Esophagus squamous epithelium (tissue), 5 donors: ENCODE measurements around the gene OPCML. TPM values are rescaled to one million over a fixed set of nuclear protein-coding genes. Genes with fewer than 3 reads are reported as not detected.

Experiments
- DNase-seq: peaks from one replicate; lab custom pipeline; 2025; lab: John Stamatoyannopoulos, UW
- H3K27ac ChIP-seq, 4 donors: fragments of 200-600 bp; sonication (generic); one replicate each; pipeline ENCODE4 v1.5.1; 2016 to 2019; ENCODE audit warnings: mild to moderate bottlenecking in 1 of 4
- H3K27me3 ChIP-seq, 4 donors: fragments of 200-600 bp; sonication (generic); 1 replicate in 3 of 4; 2 replicates in 1 of 4; pipeline versions ENCODE4 v1.5.1 to v1.6.0; 2017 to 2021; ENCODE audit warnings: antibody characterized with exemption in 1 of 4
- H3K36me3 ChIP-seq, 3 donors: fragments of 200-600 bp; sonication (generic); one replicate each; pipeline ENCODE4 v1.5.1; 2016 to 2019
- H3K4me1 ChIP-seq, 3 donors: fragments of 200-600 bp; sonication (generic); one replicate each; pipeline ENCODE4 v1.5.1; 2017 to 2019
- H3K4me3 ChIP-seq, 4 donors: fragments of 200-600 bp; sonication (generic); 1 replicate in 3 of 4; 2 replicates in 1 of 4; pipeline ENCODE4 v1.5.1; 2016 to 2019; ENCODE audit warnings: mild to moderate bottlenecking in 2 of 4, moderate library complexity in 1 of 4
- H3K9me3 ChIP-seq, 3 donors: fragments of 200-600 bp; sonication (generic); one replicate each; pipeline ENCODE4 v1.5.1; 2016 to 2019
- POLR2A ChIP-seq, 4 donors: fragments of 450-650 bp; IDR thresholded peaks; one replicate each; pipeline ENCODE4 v1.6.1; 2017; ENCODE audit warnings: antibody characterized with exemption in 4 of 4, mild to moderate bottlenecking in 4 of 4, moderate library complexity in 3 of 4
- WGBS, 2 donors: methylation state at CpG; one replicate each; pipeline ENCODE4 v1.1.5; 2018; 5-methylcytosine and 5-hydroxymethylcytosine counted together
- intact Hi-C: fragments of 100-400 bp; cut with DNase I; formaldehyde crosslinking; loops from one replicate; pipeline ENCODE4 v1.15.0; 2022
- total RNA-seq, 4 donors: library from RNA; depleted of rRNA; stranded (reverse); fragments of >200 nt; gene quantifications; one replicate each; pipeline ENCODE4 v1.1.0, GENCODE V29; 2016
- TF ChIP-seq, protein P1 (sequence below), 6 experiments: fragments of 450-650 bp in 4 of 6; fragments of 200-600 bp in 2 of 6; sonication (generic) in 2 of 6; IDR thresholded peaks; one replicate each; pipeline ENCODE4 v1.5.1; 2016 to 2019; ENCODE audit warnings: antibody characterized with exemption in 6 of 6, mild to moderate bottlenecking in 4 of 6, moderate library complexity in 4 of 6
- donor health status: DM: yes; HTN: yes; CAD: no.

The OPCML gene
- total RNA-seq, 4 donors from 2014 or later: under 0.01 TPM; not detected in 3

DNA sequence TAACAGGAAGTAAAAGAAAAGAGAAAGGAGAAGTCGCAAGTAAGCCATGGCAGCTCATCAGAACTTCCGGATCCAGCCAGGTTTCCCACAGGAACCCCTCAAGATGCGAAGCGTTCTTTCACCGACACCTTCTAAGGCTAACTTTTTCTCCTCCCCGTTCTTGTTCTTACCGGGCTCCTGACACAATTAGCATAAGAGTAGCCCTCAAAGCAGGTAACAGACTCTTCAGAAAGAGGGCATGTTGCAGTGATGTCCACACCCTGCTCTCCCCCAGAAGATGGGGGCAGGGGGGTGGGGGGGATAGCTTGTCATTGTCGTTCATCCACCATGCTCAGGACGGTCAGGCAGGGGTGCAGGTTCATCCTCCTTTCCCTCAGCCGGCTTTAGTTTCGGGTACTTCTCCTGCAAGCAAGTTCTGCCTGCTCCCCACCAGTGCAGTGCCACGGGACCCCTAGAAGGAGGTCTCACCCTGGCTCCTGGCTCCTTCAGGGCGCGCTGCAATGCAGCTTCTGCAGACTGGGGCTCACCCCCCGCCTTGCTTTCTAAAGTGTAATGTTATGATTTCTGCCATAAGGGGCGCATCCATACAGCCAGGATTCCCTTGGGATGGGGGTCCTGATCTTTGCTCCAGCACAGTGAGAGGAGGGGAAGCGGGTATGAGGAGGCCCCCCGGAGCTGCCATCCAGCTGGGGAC, 2.3 kb downstream of the OPCML start:
- intact Hi-C loops: no loop called here

DNA sequence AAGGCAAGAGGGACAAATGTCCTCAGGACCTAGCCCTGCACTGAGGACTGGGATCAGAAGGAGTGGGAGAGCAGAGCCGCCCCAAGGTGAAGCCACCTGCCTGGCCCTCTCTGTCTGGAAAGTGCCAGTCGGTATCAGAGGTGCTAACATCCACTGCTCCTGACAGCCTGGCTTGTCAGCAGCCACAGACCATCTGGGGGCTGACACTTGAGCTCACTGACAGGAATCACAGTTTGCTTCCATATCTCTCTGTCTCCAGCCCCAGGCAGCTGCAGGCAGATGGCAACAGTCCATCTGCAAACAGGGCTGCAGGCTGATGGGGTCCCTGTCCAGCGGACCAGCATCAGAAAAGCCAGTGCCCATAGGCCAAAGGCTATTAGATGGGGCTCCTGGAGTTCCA, 5.5 kb downstream of the OPCML start:
- H3K4me3 ChIP-seq: no peak overlapping the region
- no peak for TF ChIP-seq POLR2A (IDR thresholded peaks at IDR 0.05)
- TF ChIP-seq, protein P1, sequence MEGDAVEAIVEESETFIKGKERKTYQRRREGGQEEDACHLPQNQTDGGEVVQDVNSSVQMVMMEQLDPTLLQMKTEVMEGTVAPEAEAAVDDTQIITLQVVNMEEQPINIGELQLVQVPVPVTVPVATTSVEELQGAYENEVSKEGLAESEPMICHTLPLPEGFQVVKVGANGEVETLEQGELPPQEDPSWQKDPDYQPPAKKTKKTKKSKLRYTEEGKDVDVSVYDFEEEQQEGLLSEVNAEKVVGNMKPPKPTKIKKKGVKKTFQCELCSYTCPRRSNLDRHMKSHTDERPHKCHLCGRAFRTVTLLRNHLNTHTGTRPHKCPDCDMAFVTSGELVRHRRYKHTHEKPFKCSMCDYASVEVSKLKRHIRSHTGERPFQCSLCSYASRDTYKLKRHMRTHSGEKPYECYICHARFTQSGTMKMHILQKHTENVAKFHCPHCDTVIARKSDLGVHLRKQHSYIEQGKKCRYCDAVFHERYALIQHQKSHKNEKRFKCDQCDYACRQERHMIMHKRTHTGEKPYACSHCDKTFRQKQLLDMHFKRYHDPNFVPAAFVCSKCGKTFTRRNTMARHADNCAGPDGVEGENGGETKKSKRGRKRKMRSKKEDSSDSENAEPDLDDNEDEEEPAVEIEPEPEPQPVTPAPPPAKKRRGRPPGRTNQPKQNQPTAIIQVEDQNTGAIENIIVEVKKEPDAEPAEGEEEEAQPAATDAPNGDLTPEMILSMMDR (IDR thresholded peaks at IDR 0.05): no peak
- H3K9me3 ChIP-seq: no peaks in the 10 kb centered on the region
- H3K36me3 ChIP-seq: no peaks in the 10 kb centered on the region
- peaks cover 0 to 44% (median 0%) of the 10 kb centered on the region in 4 donors for H3K27me3 ChIP-seq
- WGBS, 2 donors: 69 to 72% methylated on average over 2 to 3 of the region's 3 CpGs
- no peak overlapping the region for H3K27ac ChIP-seq
- H3K4me1 ChIP-seq: no peaks in the 10 kb centered on the region
- intact Hi-C loops: no loop called here
- no peak for DNase-seq

More for the DNA sequence above, 2.3 kb downstream of the OPCML start:
- Histone ChIP-seq H3K9me3 (no peaks in the 10 kb centered on the region), H3K27ac (no peak overlapping the region), H3K36me3 (no peaks in the 10 kb centered on the region), H3K4me1 (no peaks in the 10 kb centered on the region), H3K4me3 (no peak overlapping the region), H3K27me3 (peaks cover 0 to 69% (median 0%) of the 10 kb centered on the region in 4 donors)
- 34 to 43% methylated on average over 9 to 16 of the region's 18 CpGs for WGBS, 2 donors
- no peak for TF ChIP-seq POLR2A (IDR thresholded peaks at IDR 0.05)
- TF ChIP-seq, protein P1 (IDR thresholded peaks at IDR 0.05): no peak
- DNase-seq: no peak

DNA sequence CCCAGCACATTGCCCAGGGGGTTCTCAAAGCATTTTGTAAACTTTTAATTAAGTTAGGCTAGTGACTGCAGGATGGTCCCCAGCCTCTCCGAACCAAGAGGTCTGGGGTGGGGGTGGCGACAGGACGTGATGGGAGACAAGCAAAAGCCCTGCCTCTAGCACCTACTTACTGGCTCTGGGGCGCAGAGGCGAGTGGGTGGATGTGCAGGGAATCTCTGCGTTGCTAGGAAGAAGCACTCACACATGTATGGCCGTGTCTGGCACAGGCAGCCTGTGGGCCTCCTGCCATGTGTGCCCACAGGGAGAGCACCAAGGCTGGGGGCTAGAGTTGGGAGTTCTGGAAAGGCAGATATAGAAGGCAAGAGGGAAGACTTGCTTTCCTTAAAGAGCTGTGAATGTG, 6.3 kb downstream of the OPCML start:
- peaks cover 0 to 35% (median 0%) of the 10 kb centered on the region in 4 donors for H3K27me3 ChIP-seq
- DNase-seq: no peak
- no peak overlapping the region for H3K4me3 ChIP-seq
- no peaks in the 10 kb centered on the region for H3K9me3 ChIP-seq
- no peak for TF ChIP-seq POLR2A (IDR thresholded peaks at IDR 0.05)
- TF ChIP-seq, protein P1 (IDR thresholded peaks at IDR 0.05): no peak
- intact Hi-C loops: no loop called here
- H3K4me1 ChIP-seq: no peaks in the 10 kb centered on the region
- WGBS, 2 donors: 49 to 67% methylated on average over 4 to 5 of the region's 7 CpGs
- H3K36me3 ChIP-seq: no peaks in the 10 kb centered on the region
- H3K27ac ChIP-seq: no peak overlapping the region

DNA sequence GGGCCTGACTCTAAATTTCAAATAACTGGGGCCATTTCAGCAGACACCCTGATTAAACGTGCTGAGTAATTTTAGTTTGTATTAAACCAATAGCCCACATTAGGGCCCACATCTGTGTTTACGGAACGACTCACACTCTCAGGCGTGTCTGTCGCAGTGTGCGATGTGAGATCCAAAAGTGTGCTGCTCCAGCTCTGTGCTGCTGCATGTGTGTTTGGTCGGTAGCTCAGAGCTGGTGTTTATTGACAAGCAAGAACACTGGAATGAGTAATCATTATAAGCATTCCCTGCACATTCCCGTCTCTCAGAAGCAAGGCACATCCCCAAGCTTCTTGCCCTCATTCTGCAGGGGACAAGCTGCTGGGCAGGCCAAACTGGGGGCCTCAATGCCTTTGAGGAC, 7.8 kb downstream of the OPCML start:
- H3K27me3 ChIP-seq: peaks cover 0 to 20% (median 0%) of the 10 kb centered on the region in 4 donors
- H3K9me3 ChIP-seq: no peaks in the 10 kb centered on the region
- WGBS, 2 donors: 32 to 52% methylated on average over 3 to 8 of the region's 8 CpGs
- no peak overlapping the region for H3K27ac ChIP-seq
- intact Hi-C loops: no loop called here
- no peak overlapping the region for H3K4me3 ChIP-seq
- no peak for DNase-seq
- TF ChIP-seq POLR2A (IDR thresholded peaks at IDR 0.05): no peak
- TF ChIP-seq, protein P1 (IDR thresholded peaks at IDR 0.05): no peak
- no peaks in the 10 kb centered on the region for H3K36me3 ChIP-seq
- no peaks in the 10 kb centered on the region for H3K4me1 ChIP-seq

DNA sequence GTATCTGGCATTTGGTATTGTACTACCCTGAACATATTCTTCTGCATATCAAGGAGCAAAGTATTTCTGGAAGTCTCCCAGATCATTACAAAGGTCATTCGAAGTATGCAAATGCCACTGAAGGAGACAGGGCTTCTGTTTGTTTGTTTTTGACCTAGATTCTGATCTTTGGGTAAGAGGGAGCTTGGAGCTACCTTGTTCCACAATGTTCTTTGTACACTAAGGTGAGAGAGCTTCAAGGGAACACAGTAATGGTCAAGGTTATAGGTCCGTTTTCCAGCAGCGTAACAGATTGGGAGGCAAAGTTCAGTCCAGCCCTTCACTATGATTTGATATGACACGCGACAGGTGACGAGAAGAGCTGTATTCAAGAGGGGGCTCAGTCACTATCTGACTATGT, 10.0 kb downstream of the OPCML start:
- no peaks in the 10 kb centered on the region for H3K36me3 ChIP-seq
- H3K4me3 ChIP-seq: no peak overlapping the region
- TF ChIP-seq POLR2A (IDR thresholded peaks at IDR 0.05): no peak
- TF ChIP-seq, protein P1 (IDR thresholded peaks at IDR 0.05): no peak
- H3K9me3 ChIP-seq: no peaks in the 10 kb centered on the region
- no peak overlapping the region for H3K27ac ChIP-seq
- no peak for DNase-seq
- intact Hi-C loops: no loop called here
- peaks cover 0 to 5% (median 0%) of the 10 kb centered on the region in 4 donors for H3K27me3 ChIP-seq
- 91 to 92% methylated on average over 5 to 6 of the region's 6 CpGs for WGBS, 2 donors
- H3K4me1 ChIP-seq: no peaks in the 10 kb centered on the region
